K562 (cell line): Measurements from ENCODE around the gene CDK11B. TPM values are rescaled to one million over a fixed set of nuclear protein-coding genes. Genes with fewer than 3 reads are reported as not detected.

Source experiments
- ATF7 ChIP-seq: fragments of 450-650 bp; IDR thresholded peaks from 2 replicates; pipeline ENCODE4 v1.7.1; 2014; ENCODE audit warnings: mild to moderate bottlenecking, moderate library complexity
- BDP1 ChIP-seq: IDR thresholded peaks from 3 replicates; pipeline ENCODE4 v1.6.1; 2011; ENCODE audit not compliant: insufficient read length, insufficient read depth
- C11orf30 ChIP-seq: fragments of 450-650 bp; IDR thresholded peaks from 2 replicates; pipeline ENCODE4 v1.6.1; 2016; ENCODE audit warnings: low read depth, mild to moderate bottlenecking
- CCNT2 ChIP-seq: IDR thresholded peaks from 2 replicates; pipeline ENCODE4 v1.6.1; 2011; ENCODE audit warnings: borderline replicate concordance, low read depth, mild to moderate bottlenecking, moderate library complexity, mixed read lengths, low read length; ENCODE audit not compliant: insufficient read length; ENCODE audit errors: extremely low read depth
- DMBX1 ChIP-seq: fragments of 250-450 bp; sonication (Bioruptor Pico); IDR thresholded peaks from 2 replicates; pipeline ENCODE4 v1.8.0; 2022; ENCODE audit warnings: inconsistent platforms, mild to moderate bottlenecking, moderate library complexity, borderline replicate concordance
- ELF4 ChIP-seq: fragments of 450-650 bp; formaldehyde crosslinking; IDR thresholded peaks from 2 replicates; pipeline ENCODE4 v1.4.0; 2022; ENCODE audit warnings: missing genetic modification characterization
- FOS ChIP-seq: IDR thresholded peaks from 3 replicates; pipeline ENCODE4 v1.6.1; 2011; ENCODE audit not compliant: insufficient read length; ENCODE audit errors: extremely low read depth
- KHSRP ChIP-seq: fragments of 450-650 bp; IDR thresholded peaks from 2 replicates; pipeline ENCODE4 v1.6.1; 2017
- MEF2D ChIP-seq: conservative IDR thresholded peaks from 2 replicates; pipeline ENCODE4 v1.6.1; 2016; ENCODE audit warnings: low read depth, missing genetic modification characterization, missing compliant biosample characterization
- MTA1 ChIP-seq: fragments of 450-650 bp; IDR thresholded peaks from 2 replicates; pipeline ENCODE4 v1.6.1; 2017; ENCODE audit warnings: borderline replicate concordance
- NELFE ChIP-seq: IDR thresholded peaks from 2 replicates; pipeline ENCODE4 v1.6.1; 2011; ENCODE audit warnings: mild to moderate bottlenecking; ENCODE audit not compliant: insufficient read depth, insufficient read length
- NONO ChIP-seq, 2 experiments: fragments of 200-400 bp in 1 of 2; fragments of 450-650 bp in 1 of 2; formaldehyde crosslinking in 1 of 2; IDR thresholded peaks; 2 replicates each; pipeline ENCODE4 v1.6.1; 2017; ENCODE audit warnings: low read depth in 2 of 2, mild to moderate bottlenecking in 2 of 2, moderate library complexity in 2 of 2, low read length in 1 of 2
- SAFB ChIP-seq: fragments of 200-400 bp; formaldehyde crosslinking; IDR thresholded peaks from 2 replicates; pipeline ENCODE4 v1.6.1; 2017; ENCODE audit warnings: low read depth, low read length, borderline replicate concordance
- SIN3A ChIP-seq, 2 experiments: fragments of 150-350 bp in 1 of 2; IDR thresholded peaks; 2 replicates each; pipeline ENCODE4 v1.6.1; 2011 to 2016; ENCODE audit warnings: borderline replicate concordance in 2 of 2, low read depth in 2 of 2, low read length in 2 of 2, mild to moderate bottlenecking in 2 of 2, moderate library complexity in 2 of 2; ENCODE audit not compliant: control insufficient read depth in 1 of 2
- SMAD3 ChIP-seq: fragments of 450-650 bp; formaldehyde crosslinking; conservative IDR thresholded peaks from 2 replicates; pipeline ENCODE4 v1.4.0; 2020; ENCODE audit warnings: mild to moderate bottlenecking
- STAG1 ChIP-seq: sonication (generic); formaldehyde crosslinking; IDR thresholded peaks from 2 replicates; pipeline ENCODE4 v1.5.0; 2020; ENCODE audit warnings: missing genetic modification reagents, borderline replicate concordance
- TAF7 ChIP-seq: fragments of 450-650 bp; IDR thresholded peaks from 2 replicates; pipeline ENCODE4 v1.6.1; 2016; ENCODE audit warnings: missing genetic modification characterization, missing compliant biosample characterization
- WHSC1 ChIP-seq: IDR thresholded peaks from one replicate; pipeline ENCODE4 v1.6.1; 2012; ENCODE audit warnings: low read length, control low read depth, inconsistent platforms
- ZNF184 ChIP-seq: sonication (generic); formaldehyde crosslinking; IDR thresholded peaks from 2 replicates; pipeline ENCODE4 v1.5.0; 2020; ENCODE audit warnings: missing genetic modification reagents
- polyA plus RNA-seq, 8 experiments: library from polyadenylated mRNA; depleted of rRNA in 4 of 8; stranded (reverse) in 5 of 8; unstranded in 3 of 8; fragments of >200 nt; fragmentation: Nextera tagmentation in 2 of 8; fragmentation: Illumina TruSeq in 1 of 8; extraction: Ambion mirVana in 2 of 8; extraction: Trizol in 1 of 8; gene quantifications; 2 replicates each; pipeline versions ENCODE4 v1.2.1 to v1.2.3, GENCODE V29; 2011 to 2014; ENCODE audit warnings: inconsistent platforms in 1 of 8, missing spikeins in 1 of 8
- total RNA-seq, 7 experiments: library from RNA; depleted of rRNA in 6 of 7; stranded (reverse); fragments of >200 nt in 6 of 7; fragmentation: Illumina TruSeq in 2 of 7; extraction: Trizol in 2 of 7; gene quantifications; 2 replicates each; pipeline versions ENCODE4 v1.2.1 to v1.2.3, GENCODE V29; 2011 to 2021; ENCODE audit warnings: low replicate concordance in 1 of 7
- TF ChIP-seq, protein P1 (sequence below): sonication (generic); formaldehyde crosslinking; IDR thresholded peaks from 2 replicates; pipeline ENCODE4 v1.8.0; 2022; ENCODE audit warnings: mild to moderate bottlenecking, missing genetic modification reagents, borderline replicate concordance
- TF ChIP-seq, protein P2 (sequence below): fragments of 450-650 bp; formaldehyde crosslinking; IDR thresholded peaks from 2 replicates; pipeline ENCODE4 v1.4.0; 2022; ENCODE audit warnings: missing genetic modification characterization
- TF ChIP-seq, protein P3 (sequence below): sonication (generic); formaldehyde crosslinking; IDR thresholded peaks from 2 replicates; pipeline ENCODE4 v1.8.0; 2022; ENCODE audit warnings: mild to moderate bottlenecking, missing genetic modification reagents
- TF ChIP-seq, protein P4 (sequence below), 2 experiments: fragments of 450-650 bp; IDR thresholded peaks; 2 replicates each; pipeline ENCODE4 v1.6.1; 2016
- TF ChIP-seq, protein P5 (sequence below): IDR thresholded peaks from 2 replicates; pipeline ENCODE4 v1.6.1; 2012; ENCODE audit warnings: low read depth, low read length, improper control_type of control experiment, borderline replicate concordance

The CDK11B gene
- total and polyA plus RNA-seq, 9 of the 15 experiments (the other 6 are each of a cell fraction or from before 2014, with no cell fraction given) = 2.8 to 52.2 (median 19.5) TPM

DNA sequence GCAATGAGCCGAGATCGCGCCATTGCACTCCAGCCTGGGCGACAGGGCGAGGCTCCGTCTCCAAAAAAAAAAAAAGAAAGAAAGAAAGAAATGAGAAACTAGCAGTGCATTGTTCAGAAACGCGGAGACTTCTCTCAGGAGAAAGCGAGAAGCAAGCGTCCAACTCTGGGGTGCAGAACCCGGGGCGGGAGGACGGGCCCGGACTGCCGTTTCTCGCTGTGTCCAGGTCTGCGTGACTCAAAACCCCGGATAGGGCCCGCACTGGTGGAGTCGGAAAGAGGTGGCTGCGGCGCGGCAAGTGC, 43.9 kb downstream of the CDK11B start (continued):
- no peak for TF ChIP-seq FOS
- TF ChIP-seq NONO (IDR thresholded peaks at IDR 0.05; ENCODE audit: low read depth in 2 of 2, low read length in 1 of 2) = no peak
- no peak for TF ChIP-seq BDP1
- no peak for TF ChIP-seq NELFE
- TF ChIP-seq DMBX1 (CRISPR knock-in tag) = no peak
- no peak for TF ChIP-seq SAFB
- TF ChIP-seq WHSC1 = no peak
- no peak for TF ChIP-seq ATF7
- TF ChIP-seq, protein P1, sequence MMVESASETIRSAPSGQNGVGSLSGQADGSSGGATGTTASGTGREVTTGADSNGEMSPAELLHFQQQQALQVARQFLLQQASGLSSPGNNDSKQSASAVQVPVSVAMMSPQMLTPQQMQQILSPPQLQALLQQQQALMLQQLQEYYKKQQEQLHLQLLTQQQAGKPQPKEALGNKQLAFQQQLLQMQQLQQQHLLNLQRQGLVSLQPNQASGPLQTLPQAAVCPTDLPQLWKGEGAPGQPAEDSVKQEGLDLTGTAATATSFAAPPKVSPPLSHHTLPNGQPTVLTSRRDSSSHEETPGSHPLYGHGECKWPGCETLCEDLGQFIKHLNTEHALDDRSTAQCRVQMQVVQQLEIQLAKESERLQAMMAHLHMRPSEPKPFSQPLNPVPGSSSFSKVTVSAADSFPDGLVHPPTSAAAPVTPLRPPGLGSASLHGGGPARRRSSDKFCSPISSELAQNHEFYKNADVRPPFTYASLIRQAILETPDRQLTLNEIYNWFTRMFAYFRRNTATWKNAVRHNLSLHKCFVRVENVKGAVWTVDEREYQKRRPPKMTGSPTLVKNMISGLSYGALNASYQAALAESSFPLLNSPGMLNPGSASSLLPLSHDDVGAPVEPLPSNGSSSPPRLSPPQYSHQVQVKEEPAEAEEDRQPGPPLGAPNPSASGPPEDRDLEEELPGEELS (CRISPR knock-in tag) = no peak
- TF ChIP-seq SIN3A (IDR thresholded peaks at IDR 0.05; ENCODE audit: borderline replicate concordance in 2 of 2, control insufficient read depth in 1 of 2, low read depth in 2 of 2, low read length in 2 of 2) = no peak
- TF ChIP-seq ZNF184 (CRISPR knock-in tag) = no peak
- TF ChIP-seq, protein P2, sequence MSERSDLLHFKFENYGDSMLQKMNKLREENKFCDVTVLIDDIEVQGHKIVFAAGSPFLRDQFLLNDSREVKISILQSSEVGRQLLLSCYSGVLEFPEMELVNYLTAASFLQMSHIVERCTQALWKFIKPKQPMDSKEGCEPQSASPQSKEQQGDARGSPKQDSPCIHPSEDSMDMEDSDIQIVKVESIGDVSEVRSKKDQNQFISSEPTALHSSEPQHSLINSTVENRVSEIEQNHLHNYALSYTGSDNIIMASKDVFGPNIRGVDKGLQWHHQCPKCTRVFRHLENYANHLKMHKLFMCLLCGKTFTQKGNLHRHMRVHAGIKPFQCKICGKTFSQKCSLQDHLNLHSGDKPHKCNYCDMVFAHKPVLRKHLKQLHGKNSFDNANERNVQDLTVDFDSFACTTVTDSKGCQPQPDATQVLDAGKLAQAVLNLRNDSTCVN (CRISPR knock-in tag) = peak; percentile 81; the same call in 1 of the 2 replicates
- no peak for TF ChIP-seq KHSRP
- TF ChIP-seq, protein P3, sequence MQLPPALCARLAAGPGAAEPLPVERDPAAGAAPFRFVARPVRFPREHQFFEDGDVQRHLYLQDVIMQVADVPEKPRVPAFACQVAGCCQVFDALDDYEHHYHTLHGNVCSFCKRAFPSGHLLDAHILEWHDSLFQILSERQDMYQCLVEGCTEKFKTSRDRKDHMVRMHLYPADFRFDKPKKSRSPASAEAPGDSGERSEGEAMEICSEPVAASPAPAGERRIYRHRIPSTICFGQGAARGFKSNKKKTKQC (CRISPR knock-in tag) = no peak
- TF ChIP-seq CCNT2 = no peak
- TF ChIP-seq SMAD3 (CRISPR knock-in tag) = 0 out of 2 replicates have a peak, but pooled peaks have one; percentile 82
- no peak for TF ChIP-seq MEF2D
- TF ChIP-seq, protein P4, sequence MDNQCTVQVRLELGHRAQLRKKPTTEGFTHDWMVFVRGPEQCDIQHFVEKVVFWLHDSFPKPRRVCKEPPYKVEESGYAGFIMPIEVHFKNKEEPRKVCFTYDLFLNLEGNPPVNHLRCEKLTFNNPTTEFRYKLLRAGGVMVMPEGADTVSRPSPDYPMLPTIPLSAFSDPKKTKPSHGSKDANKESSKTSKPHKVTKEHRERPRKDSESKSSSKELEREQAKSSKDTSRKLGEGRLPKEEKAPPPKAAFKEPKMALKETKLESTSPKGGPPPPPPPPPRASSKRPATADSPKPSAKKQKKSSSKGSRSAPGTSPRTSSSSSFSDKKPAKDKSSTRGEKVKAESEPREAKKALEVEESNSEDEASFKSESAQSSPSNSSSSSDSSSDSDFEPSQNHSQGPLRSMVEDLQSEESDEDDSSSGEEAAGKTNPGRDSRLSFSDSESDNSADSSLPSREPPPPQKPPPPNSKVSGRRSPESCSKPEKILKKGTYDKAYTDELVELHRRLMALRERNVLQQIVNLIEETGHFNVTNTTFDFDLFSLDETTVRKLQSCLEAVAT (IDR thresholded peaks at IDR 0.05) = no peak
- TF ChIP-seq ELF4 = no peak
- TF ChIP-seq, protein P5, sequence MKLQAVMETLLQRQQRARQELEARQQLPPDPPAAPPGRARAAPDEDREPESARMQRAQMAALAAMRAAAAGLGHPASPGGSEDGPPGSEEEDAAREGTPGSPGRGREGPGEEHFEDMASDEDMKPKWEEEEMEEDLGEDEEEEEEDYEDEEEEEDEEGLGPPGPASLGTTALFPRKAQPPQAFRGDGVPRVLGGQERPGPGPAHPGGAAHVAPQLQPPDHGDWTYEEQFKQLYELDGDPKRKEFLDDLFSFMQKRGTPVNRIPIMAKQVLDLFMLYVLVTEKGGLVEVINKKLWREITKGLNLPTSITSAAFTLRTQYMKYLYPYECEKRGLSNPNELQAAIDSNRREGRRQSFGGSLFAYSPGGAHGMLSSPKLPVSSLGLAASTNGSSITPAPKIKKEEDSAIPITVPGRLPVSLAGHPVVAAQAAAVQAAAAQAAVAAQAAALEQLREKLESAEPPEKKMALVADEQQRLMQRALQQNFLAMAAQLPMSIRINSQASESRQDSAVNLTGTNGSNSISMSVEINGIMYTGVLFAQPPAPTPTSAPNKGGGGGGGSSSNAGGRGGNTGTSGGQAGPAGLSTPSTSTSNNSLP = no peak
- TF ChIP-seq C11orf30 = no peak
- TF ChIP-seq STAG1 = no peak
- TF ChIP-seq TAF7 (tag) = no peak
- no peak for TF ChIP-seq MTA1
